SK-N-MC (cell line): ENCODE data around the gene ANKRD52.

ENCODE experiments used
- DNase-seq: peaks from one replicate; pipeline ENCODE4 v3.0.0-alpha.2; 2011; ENCODE audit warnings: low read depth, low spot score
- H3K27ac ChIP-seq: fragments of 200-600 bp; sonication (generic); 2 replicates; pipeline ENCODE4 v1.5.1; 2016; ENCODE audit warnings: mixed run types
- H3K36me3 ChIP-seq: fragments of 200-600 bp; sonication (generic); 2 replicates; pipeline ENCODE4 v1.6.1; 2017; ENCODE audit warnings: antibody characterized with exemption, low read length, mixed read lengths; ENCODE audit not compliant: insufficient read depth
- H3K4me3 ChIP-seq: fragments of 200-600 bp; sonication (generic); 2 replicates; pipeline ENCODE4 v1.5.1; 2016
- H3K9ac ChIP-seq: fragments of 200-600 bp; sonication (generic); 2 replicates; pipeline ENCODE4 v1.8.0; 2017; ENCODE audit warnings: mixed run types, mixed read lengths; ENCODE audit not compliant: insufficient read length
- H3K9me3 ChIP-seq: fragments of 200-600 bp; sonication (generic); 2 replicates; pipeline ENCODE4 v1.6.1; 2017; ENCODE audit warnings: low read depth, mild to moderate bottlenecking, antibody characterized with exemption, low read length, moderate library complexity, mixed read lengths
- EZH2 ChIP-seq: fragments of 200-600 bp; sonication (generic); IDR thresholded peaks from one replicate; pipeline ENCODE4 v1.6.1; 2017; ENCODE audit warnings: antibody characterized with exemption
- FOXP2 ChIP-seq: optimal IDR thresholded peaks from 2 replicates; pipeline ENCODE3; 2011; ENCODE audit warnings: mild to moderate bottlenecking, moderate library complexity; ENCODE audit not compliant: insufficient read depth; ENCODE audit errors: extremely low read length, control extremely low read depth
- POLR2AphosphoS5 ChIP-seq: IDR thresholded peaks from 2 replicates; pipeline ENCODE4 v1.6.1; 2012; ENCODE audit warnings: mild to moderate bottlenecking, low read depth, low read length, borderline replicate concordance

Gene ANKRD52

DNA sequence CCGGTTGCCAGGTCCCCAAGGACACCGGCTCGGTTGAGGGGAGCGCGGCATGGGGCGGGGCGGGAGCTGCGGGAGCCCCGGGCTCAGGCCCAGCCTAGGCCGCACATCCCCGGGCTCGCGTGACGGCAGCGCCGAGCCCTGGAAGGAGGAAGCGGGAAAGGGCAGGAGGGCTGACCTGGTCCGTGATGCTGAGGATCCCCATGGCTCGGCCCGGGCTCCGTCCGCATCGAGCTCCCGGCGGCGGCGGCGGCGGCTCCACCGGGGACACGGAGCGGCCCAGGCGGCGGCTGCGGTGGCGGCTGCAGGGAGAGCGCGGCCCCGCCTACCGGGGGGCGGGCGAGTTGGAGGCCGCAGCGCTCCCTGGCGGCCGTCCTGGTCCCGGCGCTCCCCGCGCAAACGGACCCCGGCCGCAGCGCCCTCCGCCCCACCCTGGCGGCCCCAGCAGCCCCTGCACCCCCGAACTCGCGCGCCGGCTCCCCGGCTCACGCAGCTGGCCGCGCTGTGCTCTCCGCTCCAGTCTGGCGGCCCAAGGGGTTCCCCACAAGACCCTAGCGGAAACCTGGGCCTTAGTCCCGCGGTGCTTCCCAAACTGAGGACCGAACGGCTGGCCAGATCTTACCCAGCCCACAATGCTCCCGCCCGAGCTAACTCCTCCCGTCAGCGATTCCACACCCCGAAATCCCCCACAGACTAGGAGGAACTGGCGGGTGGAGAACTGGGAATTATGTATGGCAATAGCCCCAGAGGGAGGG is at the start of gene ANKRD52:
Gene ANKRD52 (minus strand): TSS at position 317 of the 752 bp plus-strand sequence. CDS start 115 bp downstream, at position 202.
- no peak for DNase-seq
- Histone ChIP-seq H3K9me3 (no peaks in the 10 kb centered on the region), H3K27ac (peak within 1 kb of the TSS; percentile 71; the same call in 1 of the 2 replicates), H3K36me3 (peaks cover 34% of the 10 kb centered on the region), H3K9ac (peak within 1 kb of the TSS; percentile 94), H3K4me3 (peak within 1 kb of the TSS; percentile 84)
- TF ChIP-seq FOXP2 (no peak), POLR2AphosphoS5 (peak; percentile 61; the same call in 1 of the 2 replicates)

GRCh38 chr12:56307221-56307965 is 49.2 kb upstream of the ANKRD52 start:
- no peaks in the 10 kb centered on the region for H3K9me3 ChIP-seq
- peaks cover 31% of the 10 kb centered on the region for H3K36me3 ChIP-seq

DNA sequence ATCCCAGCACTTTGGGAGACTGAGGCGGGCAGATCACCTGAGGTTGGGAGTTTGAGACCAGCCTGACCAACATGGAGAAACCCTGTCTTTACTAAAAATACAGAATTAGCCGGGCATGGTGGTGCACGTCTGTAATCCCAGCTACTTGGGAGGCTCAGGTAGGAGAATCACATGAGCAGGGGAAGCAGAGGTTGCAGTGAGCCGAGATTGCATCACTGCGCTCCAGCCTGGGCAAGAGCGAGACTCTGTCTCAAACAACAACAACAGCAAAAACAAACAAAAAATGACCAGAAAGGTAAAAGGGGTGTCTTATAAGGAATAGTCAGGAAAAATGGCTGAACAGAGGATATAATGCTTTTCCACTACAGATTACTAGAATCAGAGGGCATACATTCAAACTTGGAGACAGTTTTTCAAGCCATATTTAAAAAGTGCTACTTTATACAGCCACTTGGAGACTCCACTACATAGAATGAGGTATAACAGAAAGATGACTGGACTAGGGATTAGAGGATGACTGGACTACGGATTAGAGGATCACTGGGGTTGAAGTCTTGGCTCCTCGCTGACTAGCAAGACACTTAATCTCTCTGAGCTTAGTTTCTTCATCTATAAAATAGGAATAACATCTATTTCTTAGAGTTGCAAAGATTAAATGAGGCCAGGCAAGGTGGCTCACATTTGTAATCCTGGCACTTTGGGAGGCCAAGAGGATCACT is 46.8 kb upstream of the ANKRD52 start:
- DNase-seq: no peak
- H3K27ac ChIP-seq: no peak overlapping the region
- no peaks in the 10 kb centered on the region for H3K9me3 ChIP-seq
- TF ChIP-seq FOXP2 (no peak), EZH2 (no peak), POLR2AphosphoS5 (no peak)
- H3K9ac ChIP-seq: no peak overlapping the region
- H3K4me3 ChIP-seq: no peak overlapping the region
- peaks cover 19% of the 10 kb centered on the region for H3K36me3 ChIP-seq

More at GRCh38 chr12:56307221-56307965, 49.2 kb upstream of the ANKRD52 start:
- TF ChIP-seq EZH2 (no peak), FOXP2 (no peak)
- Histone ChIP-seq H3K4me3 (no peak overlapping the region), H3K27ac (no peak overlapping the region), H3K9ac (no peak overlapping the region)
- no peak for DNase-seq

DNA sequence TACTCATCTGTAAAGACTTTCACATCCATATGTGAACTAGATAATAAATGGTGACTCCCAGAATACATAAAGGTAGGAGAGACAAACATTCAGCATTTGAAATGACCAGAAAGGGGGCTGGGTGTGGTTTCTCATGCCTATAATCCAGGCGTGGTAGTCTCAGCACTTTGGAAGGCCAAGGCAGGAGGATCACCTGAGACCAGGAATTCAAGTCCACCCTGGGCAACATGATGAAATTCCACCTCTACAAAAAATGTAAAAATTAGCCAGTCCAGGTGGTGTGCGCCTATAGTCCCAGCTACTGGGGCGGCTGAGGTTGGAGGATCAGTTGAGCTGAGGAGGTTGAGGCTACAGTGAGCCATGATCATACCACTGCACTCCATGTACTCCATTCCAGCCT is 46.1 kb upstream of the ANKRD52 start:
- H3K27ac ChIP-seq: no peak overlapping the region
- DNase-seq: no peak
- no peak overlapping the region for H3K4me3 ChIP-seq
- H3K9me3 ChIP-seq: no peaks in the 10 kb centered on the region
- no peak overlapping the region for H3K9ac ChIP-seq
- H3K36me3 ChIP-seq: peaks cover 14% of the 10 kb centered on the region
- TF ChIP-seq POLR2AphosphoS5 (no peak), EZH2 (no peak), FOXP2 (no peak)

GRCh38 chr12:56300644-56301464 is 42.7 kb upstream of the ANKRD52 start:
- Histone ChIP-seq H3K27ac (peak overlapping the region; percentile 79), H3K9me3 (no peaks in the 10 kb centered on the region), H3K36me3 (peaks cover 38% of the 10 kb centered on the region), H3K9ac (peak overlapping the region; percentile 79), H3K4me3 (peak overlapping the region; percentile 93)
- DNase-seq: no peak
- TF ChIP-seq POLR2AphosphoS5 (no peak), EZH2 (no peak), FOXP2 (no peak)

GRCh38 chr12:56299853-56300643 is 41.9 kb upstream of the ANKRD52 start, which contains the start of gene CS:
Gene CS, minus strand, starts transcription at chr12:56300330. Its CDS starts 129 bp downstream, at chr12:56300201.
- Histone ChIP-seq H3K36me3 (peaks cover 35% of the 10 kb centered on the region), H3K9ac (peak within 1 kb of the TSS; percentile 88), H3K27ac (peak within 1 kb of the TSS; percentile 81), H3K9me3 (no peaks in the 10 kb centered on the region), H3K4me3 (peak within 1 kb of the TSS; percentile 93)
- TF ChIP-seq FOXP2 (peak; percentile 55), EZH2 (no peak), POLR2AphosphoS5 (peak; percentile 67)
- peak; percentile 81 for DNase-seq
